NB4 (cell line): ENCODE measurements around the gene NID2.

Source experiments
- CTCF ChIP-seq: IDR thresholded peaks from one replicate; pipeline ENCODE4 v1.5.1; 2012; ENCODE audit warnings: low read depth, low read length
- MYC ChIP-seq: IDR thresholded peaks from 2 replicates; pipeline ENCODE4 v1.6.1; 2011; ENCODE audit warnings: low read depth, low read length
- POLR2A ChIP-seq: IDR thresholded peaks from 2 replicates; pipeline ENCODE4 v1.6.1; 2011; ENCODE audit warnings: mild to moderate bottlenecking; ENCODE audit not compliant: insufficient read length; ENCODE audit errors: extremely low read depth
- TF ChIP-seq, protein P1 (sequence below): IDR thresholded peaks from 2 replicates; pipeline ENCODE4 v1.6.1; 2011; ENCODE audit warnings: low read depth, low read length

GRCh38 chr14:52090936-52091335, 22.1 kb upstream of the NID2 start:
- TF ChIP-seq CTCF (no peak), POLR2A (no peak), MYC (no peak)
- TF ChIP-seq, protein P1, sequence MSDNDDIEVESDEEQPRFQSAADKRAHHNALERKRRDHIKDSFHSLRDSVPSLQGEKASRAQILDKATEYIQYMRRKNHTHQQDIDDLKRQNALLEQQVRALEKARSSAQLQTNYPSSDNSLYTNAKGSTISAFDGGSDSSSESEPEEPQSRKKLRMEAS = no peak
